Stomach smooth muscle (tissue), 2 donors: ENCODE results near the gene CFAP57.

ENCODE experiments used
- H3K27ac ChIP-seq: one replicate; pipeline ENCODE4 v1.7.0; 2013; ENCODE audit warnings: mild to moderate bottlenecking, low read length, inconsistent platforms
- H3K27me3 ChIP-seq, 2 donors: one replicate each; pipeline ENCODE4 v1.7.0; 2013; ENCODE audit warnings: low read length in 2 of 2; ENCODE audit not compliant: insufficient read depth in 2 of 2, control insufficient read depth in 1 of 2
- H3K36me3 ChIP-seq, 2 donors: one replicate each; pipeline ENCODE4 v1.7.0; 2013; ENCODE audit warnings: low read length in 2 of 2; ENCODE audit not compliant: control insufficient read depth in 2 of 2, insufficient read depth in 2 of 2
- H3K4me1 ChIP-seq: one replicate; pipeline ENCODE4 v1.7.0; 2013; ENCODE audit warnings: low read length; ENCODE audit not compliant: control insufficient read depth, insufficient read depth
- H3K4me3 ChIP-seq, 2 donors: one replicate each; pipeline ENCODE4 v1.7.0; 2013; ENCODE audit warnings: low read length in 2 of 2
- H3K9ac ChIP-seq, 2 donors: one replicate each; pipeline ENCODE4 v1.7.0; 2013; ENCODE audit warnings: low read length in 2 of 2, mild to moderate bottlenecking in 1 of 2
- H3K9me3 ChIP-seq, 2 donors: one replicate each; pipeline ENCODE4 v1.7.0; 2013; ENCODE audit warnings: low read length in 2 of 2; ENCODE audit not compliant: control insufficient read depth in 2 of 2
- donor health status: healthy.
- donor health status: Pancreatic carcinoma.

CFAP57 gene

GRCh38 chr1:43279161-43279560 is 107.0 kb downstream of the CFAP57 start:
- Histone ChIP-seq H3K9me3 (no peaks in the 10 kb centered on the region), H3K9ac (no peak overlapping the region), H3K4me1 (no peaks in the 10 kb centered on the region), H3K27me3 (peaks cover 3% of the 10 kb centered on the region in 2 donors), H3K27ac (no peak overlapping the region), H3K4me3 (no peak overlapping the region), H3K36me3 (no peaks in the 10 kb centered on the region)

- H3K9ac ChIP-seq: no peak overlapping the region
- no peaks in the 10 kb centered on the region for H3K4me1 ChIP-seq
- H3K27ac ChIP-seq: no peak overlapping the region
- H3K4me3 ChIP-seq: no peak overlapping the region
- H3K27me3 ChIP-seq: peaks cover 4 to 5% of the 10 kb centered on the region in 2 donors
- no peaks in the 10 kb centered on the region for H3K36me3 ChIP-seq
- no peaks in the 10 kb centered on the region for H3K9me3 ChIP-seq
Observed at GRCh38 chr1:43279666-43280065, 107.5 kb downstream of the CFAP57 start.

GRCh38 chr1:43280692-43281091 is 108.6 kb downstream of the CFAP57 start:
- peaks cover 8 to 12% of the 10 kb centered on the region in 2 donors for H3K27me3 ChIP-seq
- H3K4me3 ChIP-seq: no peak overlapping the region
- no peaks in the 10 kb centered on the region for H3K9me3 ChIP-seq
- no peaks in the 10 kb centered on the region for H3K4me1 ChIP-seq
- no peak overlapping the region for H3K27ac ChIP-seq
- no peak overlapping the region for H3K9ac ChIP-seq
- H3K36me3 ChIP-seq: no peaks in the 10 kb centered on the region

DNA sequence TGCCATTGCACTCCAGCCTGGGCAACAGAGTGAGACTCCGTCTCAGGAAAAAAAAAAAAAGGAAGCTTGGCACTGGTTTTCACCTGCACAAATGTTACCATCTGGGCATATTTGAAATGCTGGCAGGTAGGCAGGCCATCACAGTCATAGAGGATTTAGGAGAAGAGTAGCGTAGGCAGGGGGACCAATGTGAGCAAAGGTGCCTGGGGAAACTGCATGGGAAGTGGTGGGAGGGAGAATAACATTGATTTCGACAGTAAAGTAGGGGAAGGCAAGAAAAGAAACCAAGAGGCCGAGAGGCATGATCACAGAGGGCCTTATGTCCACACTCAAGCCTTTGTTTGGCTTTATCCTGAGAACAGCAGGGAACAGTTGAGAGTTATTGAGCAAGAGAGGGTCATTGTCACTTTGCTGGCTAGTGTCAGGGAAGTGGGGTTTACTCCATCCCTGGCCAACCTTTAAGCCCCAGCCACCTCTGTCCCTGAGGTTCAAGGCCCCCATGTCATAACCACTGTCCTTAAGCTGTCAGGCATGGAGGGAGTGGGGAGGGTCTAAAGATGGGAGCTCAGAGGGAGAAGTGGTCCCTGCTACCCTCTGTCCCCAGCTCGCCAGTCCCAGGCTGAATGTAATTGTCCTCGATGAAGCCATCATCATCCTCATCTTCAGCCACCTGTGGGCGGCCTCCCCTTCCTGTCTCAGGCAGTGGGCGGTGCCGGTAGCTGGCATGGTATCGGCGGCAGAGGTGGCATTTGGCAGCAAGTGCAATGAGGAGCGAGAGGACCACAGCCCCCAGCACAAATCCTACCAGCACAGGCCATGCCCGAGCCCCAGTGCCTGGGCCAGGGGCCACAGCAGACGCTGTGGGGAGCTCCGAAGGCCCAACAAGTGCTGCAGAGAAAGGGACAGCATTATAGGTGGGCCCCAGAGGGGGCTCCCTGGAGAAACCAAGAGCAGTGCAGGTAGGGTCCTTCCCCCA is 110.4 kb downstream of the CFAP57 start:
- H3K27ac ChIP-seq: no peak overlapping the region
- no peaks in the 10 kb centered on the region for H3K36me3 ChIP-seq
- H3K4me1 ChIP-seq: no peaks in the 10 kb centered on the region
- H3K9me3 ChIP-seq: no peaks in the 10 kb centered on the region
- H3K9ac ChIP-seq: no peak overlapping the region
- peaks cover 8 to 12% of the 10 kb centered on the region in 2 donors for H3K27me3 ChIP-seq
- no peak overlapping the region for H3K4me3 ChIP-seq

- Histone ChIP-seq H3K4me1 (no peaks in the 10 kb centered on the region), H3K9me3 (no peaks in the 10 kb centered on the region), H3K27ac (no peak overlapping the region), H3K9ac (no peak overlapping the region), H3K4me3 (no peak overlapping the region), H3K27me3 (peaks cover 8 to 12% of the 10 kb centered on the region in 2 donors), H3K36me3 (no peaks in the 10 kb centered on the region)
Observed at GRCh38 chr1:43284065-43284464, 111.9 kb downstream of the CFAP57 start.

GRCh38 chr1:43284546-43285110 is 112.5 kb downstream of the CFAP57 start:
- Histone ChIP-seq H3K36me3 (no peaks in the 10 kb centered on the region), H3K4me1 (no peaks in the 10 kb centered on the region), H3K27ac (no peak overlapping the region), H3K9ac (no peak overlapping the region), H3K4me3 (no peak overlapping the region), H3K27me3 (peaks cover 8 to 12% of the 10 kb centered on the region in 2 donors), H3K9me3 (no peaks in the 10 kb centered on the region)

DNA sequence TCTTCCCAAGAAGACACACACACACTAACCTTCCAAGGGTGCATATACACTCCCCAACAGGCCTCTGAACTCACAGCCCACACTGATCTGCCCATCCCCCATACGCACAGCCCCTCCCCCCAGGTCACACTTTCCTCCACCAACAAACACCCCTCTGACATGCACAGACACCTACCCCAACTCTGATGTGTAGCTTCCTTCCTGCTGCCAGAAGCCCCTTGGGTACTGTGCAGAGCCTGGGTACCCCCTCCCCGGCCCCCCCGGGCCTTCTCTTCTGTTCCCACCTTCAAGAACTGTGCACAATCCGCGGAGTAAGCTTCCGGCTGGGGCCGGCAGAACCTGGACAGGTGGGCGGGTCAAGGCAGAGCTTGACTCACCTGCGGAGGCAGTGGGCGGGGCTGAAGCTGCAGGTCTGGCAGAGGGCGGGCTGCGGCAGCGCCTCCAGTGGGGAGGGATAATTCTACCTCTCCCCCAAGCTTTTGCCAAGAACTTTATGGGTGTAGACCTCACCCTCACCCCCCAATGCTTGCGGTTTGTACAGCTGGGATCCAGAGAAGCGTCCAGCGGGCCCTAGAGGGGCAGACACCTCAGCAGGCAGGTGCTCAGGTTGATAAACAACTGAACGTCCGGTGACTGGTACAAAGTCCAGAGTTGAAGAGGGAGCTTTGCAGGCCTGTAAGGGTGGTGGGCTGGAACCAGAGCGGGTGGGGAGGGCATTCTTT is 113.3 kb downstream of the CFAP57 start, which contains the start of gene C1orf210:
C1orf210 (minus strand) TSS at position 313 of the 722 bp plus-strand sequence. CDS start 2,311 bp downstream, outside the sequence.
- no peaks in the 10 kb centered on the region for H3K36me3 ChIP-seq
- H3K9me3 ChIP-seq: no peaks in the 10 kb centered on the region
- no peaks in the 10 kb centered on the region for H3K4me1 ChIP-seq
- no peak within 1 kb of the TSS for H3K4me3 ChIP-seq
- H3K9ac ChIP-seq: no peak within 1 kb of the TSS
- H3K27me3 ChIP-seq: peaks cover 8 to 12% of the 10 kb centered on the region in 2 donors
- H3K27ac ChIP-seq: no peak within 1 kb of the TSS

DNA sequence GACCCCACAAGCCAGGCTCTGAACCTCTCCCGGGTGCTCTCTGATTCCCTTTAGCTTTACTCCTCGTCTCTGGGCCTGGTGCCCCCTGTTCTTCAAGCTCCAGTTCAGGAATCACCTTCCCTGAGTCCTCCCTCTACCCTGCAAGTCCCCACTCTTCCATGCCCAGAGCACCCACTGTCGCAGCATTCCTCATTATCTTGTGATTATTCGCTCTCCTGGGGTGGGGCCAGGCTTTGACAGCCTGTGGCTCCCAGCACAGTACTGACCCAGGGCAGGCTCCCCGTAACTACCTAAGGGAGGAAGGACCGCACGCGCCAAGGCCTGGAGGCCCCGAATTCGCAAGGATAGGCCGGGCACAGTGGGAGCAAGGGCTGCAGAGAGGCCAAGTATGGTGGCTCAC is 114.0 kb downstream of the CFAP57 start:
- Histone ChIP-seq H3K4me3 (no peak overlapping the region), H3K36me3 (no peaks in the 10 kb centered on the region), H3K27ac (no peak overlapping the region), H3K9ac (no peak overlapping the region), H3K27me3 (peaks cover 8 to 12% of the 10 kb centered on the region in 2 donors), H3K9me3 (no peaks in the 10 kb centered on the region), H3K4me1 (no peaks in the 10 kb centered on the region)

GRCh38 chr1:43286533-43286932 is 114.4 kb downstream of the CFAP57 start:
- Histone ChIP-seq H3K36me3 (no peaks in the 10 kb centered on the region), H3K4me1 (no peaks in the 10 kb centered on the region), H3K27me3 (peaks cover 8 to 12% of the 10 kb centered on the region in 2 donors), H3K27ac (no peak overlapping the region), H3K4me3 (no peak overlapping the region), H3K9me3 (no peaks in the 10 kb centered on the region), H3K9ac (no peak overlapping the region)

DNA sequence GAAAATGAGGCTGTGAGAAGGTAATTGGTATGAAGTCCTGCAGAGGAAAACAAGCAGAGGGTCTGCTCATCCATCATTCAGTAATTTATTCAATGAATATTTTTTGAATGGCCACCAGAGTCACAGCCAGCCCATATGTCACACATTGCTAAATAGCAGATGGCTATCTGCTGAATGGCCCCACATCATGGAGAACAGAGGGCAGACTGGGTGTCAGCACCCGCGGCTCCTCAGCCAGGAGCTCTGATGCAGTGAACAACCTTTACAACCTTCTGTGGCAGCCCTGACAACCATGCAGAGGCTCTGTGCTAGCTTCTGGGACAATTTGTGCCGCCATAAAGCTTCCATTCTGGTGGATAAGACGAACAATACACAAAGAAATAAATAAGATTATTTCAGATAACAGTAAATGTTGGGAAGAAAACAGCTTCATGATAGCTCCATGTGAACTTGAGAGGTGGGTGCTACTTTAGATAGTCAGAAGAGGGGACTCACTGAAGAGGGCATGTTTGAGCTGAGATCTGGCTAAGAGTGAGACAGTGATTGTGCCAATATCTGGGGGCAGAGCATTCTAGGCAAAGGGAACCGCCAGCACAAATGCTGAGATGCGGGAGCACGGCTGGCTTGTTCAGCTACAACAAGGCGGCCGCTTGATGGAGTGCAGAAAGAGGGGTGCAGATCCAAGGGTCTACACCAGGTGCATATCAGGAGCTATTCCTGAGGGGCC is 116.1 kb downstream of the CFAP57 start:
- no peak overlapping the region for H3K9ac ChIP-seq
- H3K4me3 ChIP-seq: no peak overlapping the region

More for the DNA sequence above, 116.1 kb downstream of the CFAP57 start:
- Histone ChIP-seq H3K27me3 (peaks cover 5 to 12% of the 10 kb centered on the region in 2 donors), H3K9me3 (no peaks in the 10 kb centered on the region), H3K4me1 (no peaks in the 10 kb centered on the region), H3K27ac (no peak overlapping the region), H3K36me3 (no peaks in the 10 kb centered on the region)
